Upper lobe of left lung (tissue), 6 donors: ENCODE results near the gene CXCR1. TPM values are rescaled to one million over a fixed set of nuclear protein-coding genes. Genes with fewer than 3 reads are reported as not detected.

Experiments
- total RNA-seq, 6 donors: library from RNA; depleted of rRNA in 4 of 6; stranded (reverse); fragments of >200 nt in 4 of 6; gene quantifications; one replicate each; pipeline versions ENCODE4 v1.1.0 to v1.2.1, GENCODE V29; 2016 to 2021
- donor health status: DM: no; HTN: no; CAD: no; lungs with moderate emphysema.
- donor health status: DM: no; HTN: yes; CAD: no; lungs with severe emphysema.

The CXCR1 gene
- total RNA-seq, 6 donors from 2014 or later: 1.3 to 17.2 (median 6.4) TPM

Other genes starting within 250 kb of the CXCR1 start
- gene TNS1, start 164.0 kb downstream of the CXCR1 start, total RNA-seq: 1,000 to 10,000 TPM in 1 of 6 donors, 100 to 1,000 TPM in 5; 325 to 1,095 (median 550) TPM
- under 1 TPM in 4 of 6 donors, not detected in 2; 0.15 to 0.51 (median 0.21) TPM for gene RUFY4, start 97.7 kb downstream of the CXCR1 start, total RNA-seq
- 10 to 100 TPM in 2 of 6 donors, 1 to 10 TPM in 3, under 1 TPM in 1; 0.79 to 25.8 (median 7.2) TPM for gene CXCR2, start 40.9 kb downstream of the CXCR1 start, total RNA-seq
- gene ARPC2, start 50.2 kb upstream of the CXCR1 start, total RNA-seq: 100 to 1,000 TPM; 233 to 440 (median 357) TPM
- 1 to 10 TPM in 5 of 6 donors, under 1 TPM in 1; 0.33 to 6.4 (median 4.1) TPM for gene GPBAR1, start 94.1 kb upstream of the CXCR1 start, total RNA-seq
- gene AAMP, start 103.2 kb upstream of the CXCR1 start, total RNA-seq: 100 to 1,000 TPM in 4 of 6 donors, 10 to 100 TPM in 2; 67.1 to 168 (median 118) TPM
- 100 to 1,000 TPM in 2 of 6 donors, 10 to 100 TPM in 4; 69.8 to 153 (median 87.2) TPM for gene PNKD, start 103.6 kb upstream of the CXCR1 start, total RNA-seq
- gene TMBIM1, start 125.5 kb upstream of the CXCR1 start, total RNA-seq: 100 to 1,000 TPM; 112 to 359 (median 236) TPM
- 1 to 10 TPM in 5 of 6 donors, under 1 TPM in 1; 0.77 to 8.5 (median 4.3) TPM for gene CATIP, start 189.9 kb upstream of the CXCR1 start, total RNA-seq
- 1,000 to 10,000 TPM in 2 of 6 donors, 100 to 1,000 TPM in 4; 145 to 3,249 (median 371) TPM for gene SLC11A1, start 215.3 kb upstream of the CXCR1 start, total RNA-seq
- gene CTDSP1, start 232.9 kb upstream of the CXCR1 start, total RNA-seq: 100 to 1,000 TPM in 5 of 6 donors, 10 to 100 TPM in 1; 96.6 to 239 (median 189) TPM